AG08396 (cell line): ENCODE results near the gene CASZ1.
A peak's percentile ranks its signal among the peaks of the same experiment; 100 is the strongest.

Source experiments
- DNase-seq: peaks from one replicate; pipeline ENCODE4 v3.0.0; 2012; ENCODE audit warnings: low spot score, mixed read lengths

CASZ1 gene

GRCh38 chr1:10724948-10725847 lies 71.2 kb downstream of the CASZ1 start:
- peak; percentile 77 for DNase-seq

DNA sequence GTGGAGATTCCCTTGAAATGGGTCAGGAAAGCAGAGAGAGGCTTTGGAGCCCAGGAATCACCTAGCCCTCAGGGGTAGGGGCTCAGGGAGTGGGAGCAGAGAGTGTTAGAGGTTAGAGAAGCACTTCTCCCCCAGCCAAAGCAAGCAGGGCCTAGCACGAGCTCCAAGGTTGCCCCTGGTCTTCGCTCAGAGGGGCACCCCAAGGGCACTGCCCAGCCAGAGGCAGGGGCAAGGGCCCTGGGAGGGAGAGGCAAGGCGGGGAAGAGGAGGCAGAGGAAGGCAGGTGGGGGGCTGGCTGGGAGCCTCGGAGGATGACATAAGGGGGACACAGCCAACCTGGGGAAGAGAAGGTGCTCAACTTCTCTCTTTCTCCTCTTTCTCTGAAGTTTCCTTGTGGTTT lies 71.9 kb downstream of the CASZ1 start:
- no peak for DNase-seq

- DNase-seq: peak; percentile 65
These were observed 72.4 kb downstream of the CASZ1 start for GRCh38 chr1:10724052-10724494.

GRCh38 chr1:10723317-10723716 lies 73.1 kb downstream of the CASZ1 start:
- no peak for DNase-seq

DNA sequence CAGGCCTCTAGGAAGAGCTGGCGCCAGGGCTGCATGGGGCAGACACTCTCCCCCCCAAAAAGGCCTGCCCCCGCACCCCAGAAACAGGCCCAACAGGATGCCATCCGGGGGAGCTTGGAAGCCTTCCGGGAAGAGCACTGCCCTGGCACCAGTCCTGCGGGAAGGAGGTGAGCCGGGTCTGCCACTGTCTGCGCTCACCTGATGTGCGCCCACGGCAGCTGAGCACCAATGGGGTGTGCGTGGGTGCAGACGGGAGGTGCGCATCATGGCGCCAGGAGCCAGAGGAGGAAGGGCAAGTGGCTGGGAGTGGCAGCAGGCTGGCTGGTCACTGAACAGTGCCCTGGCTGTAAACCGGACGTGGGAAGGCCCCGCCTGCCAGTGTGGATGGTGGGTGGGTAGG lies 73.6 kb downstream of the CASZ1 start:
- DNase-seq: no peak

GRCh38 chr1:10721381-10722321 lies 74.8 kb downstream of the CASZ1 start:
- DNase-seq: no peak

- no peak for DNase-seq
These were observed 75.8 kb downstream of the CASZ1 start for GRCh38 chr1:10720635-10721034.

- DNase-seq: no peak
These were observed 78.4 kb downstream of the CASZ1 start for GRCh38 chr1:10718083-10718415.

DNA sequence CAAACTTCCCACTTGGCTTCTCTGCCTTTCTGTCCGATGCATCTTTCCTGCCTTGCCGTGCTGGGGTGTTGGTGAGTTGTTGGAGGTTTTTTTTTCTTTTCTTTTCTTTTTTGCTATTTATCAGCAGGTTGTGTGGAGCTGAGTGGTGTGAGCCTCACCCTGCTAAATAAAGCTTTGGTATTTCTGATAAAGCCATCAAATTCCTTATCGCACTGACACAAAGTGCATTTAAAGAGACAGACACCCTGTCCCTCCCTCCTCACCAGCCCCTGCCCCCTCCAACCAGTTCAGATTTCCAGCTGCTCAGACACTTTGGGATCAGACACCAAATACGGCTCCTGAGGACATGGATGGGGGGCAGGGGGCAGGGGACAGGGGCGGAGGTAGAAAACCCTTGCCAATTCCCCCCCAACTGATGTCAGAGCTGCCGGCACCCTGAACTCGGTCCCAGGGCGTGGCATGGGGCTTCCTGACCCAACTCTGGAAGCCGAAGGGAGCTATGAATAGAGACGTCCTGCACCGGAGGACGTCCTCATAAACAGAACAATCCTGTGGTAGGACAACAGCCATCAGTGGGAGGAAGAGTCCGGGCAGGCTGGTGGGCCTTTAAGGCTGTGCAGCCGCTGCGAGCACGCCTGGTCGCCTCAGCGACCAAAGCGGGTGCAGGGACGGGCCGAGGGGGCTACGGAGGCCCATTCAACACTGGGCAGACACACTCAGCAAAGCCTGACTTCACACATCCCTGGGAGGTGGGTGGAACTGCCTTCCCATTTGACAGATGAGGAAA lies 79.0 kb downstream of the CASZ1 start:
- no peak for DNase-seq

DNA sequence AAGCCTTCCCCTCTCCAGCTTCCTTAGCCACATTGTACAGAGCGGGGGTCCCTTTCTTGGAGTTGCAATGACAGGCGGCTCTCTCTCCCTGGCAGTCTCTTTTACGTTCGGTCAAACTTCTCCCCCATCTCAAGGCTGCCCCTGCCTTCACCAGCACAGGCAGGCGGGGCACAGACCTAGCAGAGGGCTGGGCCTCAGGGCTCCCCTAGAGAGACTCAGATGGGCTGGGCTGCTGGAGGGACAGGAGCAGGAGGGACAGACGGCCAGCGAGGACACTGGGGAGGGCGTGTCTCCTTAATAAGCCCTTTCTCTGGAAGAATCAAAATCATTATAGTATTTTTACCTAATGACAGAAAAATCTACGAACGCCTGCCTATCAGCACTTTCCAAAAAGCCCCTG lies 79.6 kb downstream of the CASZ1 start:
- DNase-seq: no peak

DNA sequence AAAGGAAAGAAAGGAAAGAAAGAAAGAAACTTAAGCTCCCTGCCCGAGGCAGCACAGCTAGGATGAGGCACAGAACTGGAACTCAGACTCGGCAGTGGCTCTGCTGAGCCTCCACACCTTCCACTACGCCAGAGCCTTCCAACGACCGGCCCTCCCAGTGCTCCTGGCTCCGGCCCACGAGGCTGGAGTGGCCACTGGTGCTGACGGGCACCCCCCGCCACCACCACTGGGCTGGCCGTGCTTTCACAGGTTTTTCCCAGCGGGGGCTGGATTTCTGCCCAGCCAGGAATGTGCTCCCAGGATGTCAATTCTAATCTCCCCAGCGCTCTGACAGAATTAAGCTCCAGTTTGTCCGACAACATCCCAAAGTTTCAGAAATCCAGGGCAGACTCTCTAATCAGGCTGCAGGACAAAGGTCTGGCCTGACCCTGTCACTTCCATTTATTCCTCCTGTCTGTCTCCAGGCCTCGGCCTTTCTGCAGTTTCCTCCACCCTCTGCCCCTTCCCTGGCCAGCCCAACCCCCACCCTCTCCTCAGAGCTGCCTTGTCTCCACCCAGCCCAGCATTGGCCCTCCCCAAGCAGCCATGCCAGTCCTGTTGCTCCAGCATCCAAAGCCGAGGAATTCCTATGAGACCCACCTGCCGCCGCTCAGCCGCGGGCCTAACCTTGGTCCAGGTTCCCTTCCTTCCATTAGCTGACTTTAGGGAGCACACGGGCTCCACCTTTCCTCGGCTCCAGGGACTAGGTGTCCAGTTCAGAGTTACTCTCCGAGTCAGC lies 81.9 kb downstream of the CASZ1 start:
- DNase-seq: no peak

DNA sequence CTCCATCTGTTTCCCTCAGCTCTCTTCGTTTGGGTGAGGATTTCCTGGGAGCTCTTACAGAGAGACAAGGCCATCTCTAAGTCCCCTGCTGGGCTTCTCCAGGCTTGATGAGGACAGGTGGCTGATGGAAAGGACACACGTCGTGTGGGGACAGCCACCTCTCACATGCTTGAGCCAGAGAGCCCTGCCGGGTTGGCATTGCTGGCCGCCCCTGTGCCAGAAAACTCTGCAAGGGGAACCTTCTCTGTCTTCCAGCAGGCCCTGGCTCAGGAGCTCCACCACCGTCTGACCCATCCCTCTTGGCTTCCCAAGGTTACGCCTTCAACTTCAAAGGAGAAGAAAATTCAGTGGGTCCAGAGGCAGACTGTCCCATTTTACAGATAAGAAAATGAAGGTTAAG lies 82.8 kb downstream of the CASZ1 start:
- no peak for DNase-seq

DNA sequence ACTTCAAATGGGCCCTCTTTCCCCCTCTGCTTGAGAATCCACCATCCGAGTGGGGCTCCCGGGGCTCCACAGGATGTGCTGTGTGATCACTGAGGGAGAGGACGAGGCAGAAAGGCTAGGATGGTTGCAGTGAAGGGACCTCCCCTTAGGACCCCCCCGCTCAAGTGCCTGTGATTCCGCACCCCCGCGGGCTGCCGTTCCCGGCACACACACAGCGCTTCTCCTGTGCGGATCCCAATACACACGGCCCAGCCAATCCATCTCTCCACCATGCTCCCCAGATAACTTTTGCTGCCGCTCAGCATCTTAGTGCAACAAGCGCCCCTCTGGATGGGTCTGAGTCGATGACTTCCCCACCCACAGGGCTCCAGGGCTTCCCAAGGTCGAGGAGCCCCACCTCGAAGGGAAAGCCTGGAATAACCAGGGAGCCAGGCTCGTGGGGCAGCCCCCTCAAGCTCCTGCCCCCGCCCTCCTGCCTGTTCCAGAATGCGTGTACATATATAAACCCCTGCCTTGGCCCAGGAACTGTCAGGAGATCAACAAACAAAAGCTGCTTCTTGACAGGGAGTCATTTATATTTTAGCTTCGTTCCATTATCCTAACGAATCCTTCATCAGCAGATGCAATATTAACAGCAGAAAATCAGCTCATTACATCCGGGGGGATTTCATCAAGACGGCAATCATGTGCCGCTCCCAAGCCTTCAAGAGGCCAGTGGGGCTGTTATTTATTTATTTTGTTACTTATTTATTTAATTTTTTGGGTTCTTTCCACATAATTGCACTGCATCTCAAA lies 83.7 kb downstream of the CASZ1 start:
- DNase-seq: no peak

GRCh38 chr1:10710489-10710888 lies 86.0 kb downstream of the CASZ1 start:
- no peak for DNase-seq

- no peak for DNase-seq
These were observed 86.8 kb downstream of the CASZ1 start for GRCh38 chr1:10709646-10710045.

- no peak for DNase-seq
These were observed 87.3 kb downstream of the CASZ1 start for GRCh38 chr1:10709165-10709564.

- no peak for DNase-seq
These were observed 87.7 kb downstream of the CASZ1 start for GRCh38 chr1:10708757-10709156.

- DNase-seq: no peak
These were observed 89.2 kb downstream of the CASZ1 start for GRCh38 chr1:10707208-10707607.

DNA sequence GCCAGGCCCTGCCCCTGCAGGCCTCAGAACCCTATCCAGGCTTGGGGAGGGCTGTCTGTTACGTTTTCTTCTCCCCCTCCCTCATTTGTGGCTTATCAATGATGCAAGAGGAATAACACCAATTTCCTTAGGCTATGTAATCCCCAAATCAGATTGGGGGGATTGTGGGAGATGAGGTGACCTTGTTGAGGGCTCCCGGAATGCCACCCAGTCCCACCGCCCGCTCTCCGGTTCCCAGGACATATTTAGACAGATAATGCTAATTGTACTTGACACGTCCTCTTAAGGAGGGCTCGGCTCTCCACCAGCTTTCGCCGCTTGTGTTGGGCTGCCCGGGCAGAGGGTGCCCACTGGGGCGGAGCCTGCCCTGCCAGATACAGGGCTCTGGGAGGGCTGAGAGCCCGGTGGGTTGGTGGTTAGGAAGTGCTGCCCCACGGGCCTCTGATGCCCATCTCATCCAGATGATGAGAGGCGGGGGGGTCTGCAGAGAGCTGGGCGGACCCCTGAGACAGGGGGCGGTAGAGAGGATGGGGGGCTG lies 90.0 kb downstream of the CASZ1 start:
- no peak for DNase-seq

DNA sequence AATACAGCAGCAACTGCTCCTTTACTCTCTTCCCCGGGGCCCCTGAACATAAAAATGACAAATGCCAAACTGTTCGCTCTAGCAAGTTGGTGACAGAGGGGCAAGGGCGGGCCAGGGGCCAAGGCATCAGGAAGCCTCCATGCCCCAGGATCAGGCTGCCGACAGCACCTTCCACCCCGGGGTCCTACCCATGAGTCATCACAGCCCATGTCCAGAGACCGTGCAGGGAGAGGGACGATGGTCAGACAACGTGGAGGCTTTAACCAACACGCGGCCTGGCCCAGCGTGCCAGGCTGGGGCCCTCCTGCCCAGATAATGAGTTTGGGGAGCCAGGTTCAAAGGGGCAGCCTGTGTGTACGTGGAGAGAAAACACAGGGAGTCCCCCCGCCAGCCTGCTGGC lies 90.5 kb downstream of the CASZ1 start:
- DNase-seq: no peak
